HUES64 (cell line): ENCODE data around the gene ST6GALNAC6.

ENCODE experiments used
- H3K27ac ChIP-seq: 2 replicates; pipeline ENCODE4 v1.7.0; 2013; ENCODE audit warnings: low read depth, low read length, inconsistent platforms
- H3K27me3 ChIP-seq: 2 replicates; pipeline ENCODE4 v1.6.1; 2013; ENCODE audit warnings: mild to moderate bottlenecking, low read length; ENCODE audit not compliant: insufficient read depth
- H3K36me3 ChIP-seq: 2 replicates; pipeline ENCODE4 v1.6.1; 2013; ENCODE audit warnings: mild to moderate bottlenecking, low read length; ENCODE audit not compliant: insufficient read depth
- H3K4me1 ChIP-seq: 2 replicates; pipeline ENCODE4 v1.6.1; 2013; ENCODE audit warnings: mild to moderate bottlenecking, low read length, moderate library complexity; ENCODE audit not compliant: insufficient read depth
- H3K4me3 ChIP-seq: 2 replicates; pipeline ENCODE4 v1.5.1; 2013; ENCODE audit warnings: mild to moderate bottlenecking, low read length, moderate library complexity
- H3K9ac ChIP-seq: 2 replicates; pipeline ENCODE4 v1.6.1; 2013; ENCODE audit warnings: mild to moderate bottlenecking, low read depth, low read length
- H3K9me3 ChIP-seq: 2 replicates; pipeline ENCODE4 v1.6.1; 2013; ENCODE audit warnings: low read depth, low read length; ENCODE audit not compliant: insufficient read depth
- WGBS: fragments of 150-250, 120-280 bp; methylation state at CpG from one replicate; pipeline ENCODE4 v1.1.7; 2013; ENCODE audit warnings: missing lambda C conversion rate; 5-methylcytosine and 5-hydroxymethylcytosine counted together

ST6GALNAC6 gene

DNA sequence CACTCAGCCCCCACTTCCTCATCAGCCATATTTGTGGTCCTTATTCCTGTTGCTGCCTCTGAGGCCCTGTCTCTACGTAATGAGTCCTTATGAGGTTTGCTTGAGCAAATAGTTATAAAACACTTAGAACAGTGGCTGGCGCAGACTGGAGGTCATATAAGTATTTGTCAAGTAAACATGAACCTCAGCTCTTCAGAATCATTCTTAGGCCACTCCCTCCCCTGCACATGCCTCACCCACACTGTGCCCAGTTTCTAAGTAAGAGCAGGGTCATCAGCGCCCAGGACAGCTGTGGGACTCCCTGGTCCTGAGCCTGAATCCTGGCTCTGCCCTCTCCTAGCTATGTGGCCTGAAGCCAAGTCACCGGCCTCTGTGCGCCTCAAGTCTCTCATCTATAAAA, 13.5 kb upstream of the ST6GALNAC6 start:
- no peak overlapping the region for H3K9ac ChIP-seq
- WGBS, result 93% methylated on average over 5 of the region's 5 CpGs
- H3K27ac ChIP-seq, result no peak overlapping the region
- peaks cover 12% of the 10 kb centered on the region for H3K27me3 ChIP-seq
- H3K9me3 ChIP-seq, result no peaks in the 10 kb centered on the region
- H3K4me1 ChIP-seq, result peaks cover 7% of the 10 kb centered on the region; the same call in 1 of the 2 replicates
- no peak overlapping the region for H3K4me3 ChIP-seq
- H3K36me3 ChIP-seq, result no peaks in the 10 kb centered on the region

DNA sequence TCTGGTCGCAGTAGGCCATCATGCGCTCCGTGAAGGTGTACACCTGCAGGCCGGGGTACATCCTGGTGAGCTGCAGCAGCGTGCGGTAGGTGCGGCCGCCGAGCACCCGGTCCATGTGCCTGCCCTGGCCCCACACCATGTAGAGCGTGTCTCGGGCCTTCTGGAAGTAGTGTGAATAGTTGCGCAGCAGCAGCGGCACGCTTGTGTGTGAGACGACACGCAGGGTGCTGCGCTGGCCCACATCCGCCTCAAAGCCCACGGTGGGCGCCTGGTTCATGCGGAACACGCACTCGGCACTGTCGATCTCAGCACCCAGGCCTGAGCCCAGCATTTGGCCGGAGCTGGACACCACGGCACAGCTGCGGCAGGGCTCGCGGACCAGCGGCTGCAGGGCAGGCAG, 12.9 kb upstream of the ST6GALNAC6 start:
- H3K27me3 ChIP-seq, result peaks cover 12% of the 10 kb centered on the region
- no peak overlapping the region for H3K4me3 ChIP-seq
- H3K9me3 ChIP-seq, result no peaks in the 10 kb centered on the region
- H3K9ac ChIP-seq, result no peak overlapping the region
- WGBS, result 96% methylated on average over 31 of the region's 31 CpGs
- H3K36me3 ChIP-seq, result no peaks in the 10 kb centered on the region
- peaks cover 6% of the 10 kb centered on the region; the same call in 1 of the 2 replicates for H3K4me1 ChIP-seq
- H3K27ac ChIP-seq, result no peak overlapping the region

DNA sequence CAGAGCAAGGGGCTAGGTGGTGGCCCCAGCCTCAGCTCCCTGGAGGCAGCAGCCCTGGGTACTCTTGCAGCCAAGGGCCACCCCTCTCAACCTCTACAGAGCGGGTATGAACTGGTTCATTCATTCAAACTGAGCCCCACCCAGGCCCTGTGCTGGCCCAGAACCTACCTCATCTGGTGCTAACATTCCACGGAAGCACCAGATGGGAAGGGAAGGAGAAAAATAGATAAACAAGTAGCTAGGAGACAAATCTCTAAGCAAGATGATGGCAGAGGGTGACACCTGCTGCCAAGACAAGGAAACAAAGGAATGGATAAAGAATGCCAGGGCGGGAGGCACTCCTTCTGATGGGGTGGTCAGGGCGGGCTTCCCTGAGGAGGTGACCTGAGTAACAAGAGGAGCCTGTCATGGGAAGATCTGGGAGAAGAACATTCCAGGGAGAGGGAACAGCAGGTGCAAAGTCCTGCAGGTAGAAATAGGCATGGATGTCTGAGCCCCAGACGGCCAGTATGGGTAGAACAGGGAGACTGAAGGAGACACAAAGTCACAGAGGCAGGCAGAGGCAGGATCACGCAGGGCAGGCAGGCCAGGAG, 11.3 kb upstream of the ST6GALNAC6 start:
- H3K4me3 ChIP-seq, result no peak overlapping the region

DNA sequence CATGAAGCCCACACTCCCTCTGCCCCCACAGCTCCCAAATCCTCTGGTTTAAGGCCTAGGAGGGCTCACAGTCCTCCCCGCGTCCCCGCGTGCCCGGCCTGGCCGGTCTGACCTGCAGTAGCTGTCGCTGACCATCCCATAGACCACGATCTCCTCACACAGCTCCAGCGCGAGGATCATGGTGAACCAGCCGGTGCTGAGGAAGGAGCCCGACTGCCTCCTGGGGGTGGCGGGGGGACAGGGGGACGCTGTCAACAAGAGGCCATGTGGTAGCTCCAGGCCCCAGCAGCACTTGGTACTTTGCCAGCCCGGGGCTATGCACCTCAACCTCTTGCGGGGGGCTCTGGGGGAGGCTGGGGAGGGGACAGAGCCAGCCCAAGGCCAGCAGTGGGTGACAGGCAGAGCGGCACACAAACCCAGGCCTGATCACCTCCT, 10.5 kb upstream of the ST6GALNAC6 start:
- H3K9me3 ChIP-seq, result no peaks in the 10 kb centered on the region
- H3K27ac ChIP-seq, result no peak overlapping the region
- 92% methylated on average over 17 of the region's 17 CpGs for WGBS

More for the DNA sequence above, 11.3 kb upstream of the ST6GALNAC6 start:
- Histone ChIP-seq H3K36me3 (no peaks in the 10 kb centered on the region), H3K9me3 (no peaks in the 10 kb centered on the region), H3K27me3 (peaks cover 2% of the 10 kb centered on the region; the same call in 1 of the 2 replicates), H3K9ac (no peak overlapping the region), H3K4me1 (no peaks in the 10 kb centered on the region), H3K27ac (no peak overlapping the region)
- 78% methylated on average over 6 of the region's 6 CpGs for whole genome bisulfite sequencing

GRCh38 chr9:127908660-127908926, 9.2 kb upstream of the ST6GALNAC6 start:
- 95% methylated on average over 10 of the region's 10 CpGs for WGBS
- Histone ChIP-seq H3K27ac (no peak overlapping the region), H3K9me3 (no peaks in the 10 kb centered on the region), H3K9ac (no peak overlapping the region), H3K4me1 (peaks cover 13% of the 10 kb centered on the region), H3K27me3 (no peaks in the 10 kb centered on the region), H3K4me3 (no peak overlapping the region), H3K36me3 (no peaks in the 10 kb centered on the region)

More for the DNA sequence above, 10.5 kb upstream of the ST6GALNAC6 start:
- Histone ChIP-seq H3K36me3 (no peaks in the 10 kb centered on the region), H3K4me1 (0 out of 2 replicates have a peak, but pooled peaks cover 1% of the 10 kb centered on the region), H3K4me3 (no peak overlapping the region), H3K27me3 (no peaks in the 10 kb centered on the region), H3K9ac (no peak overlapping the region)

DNA sequence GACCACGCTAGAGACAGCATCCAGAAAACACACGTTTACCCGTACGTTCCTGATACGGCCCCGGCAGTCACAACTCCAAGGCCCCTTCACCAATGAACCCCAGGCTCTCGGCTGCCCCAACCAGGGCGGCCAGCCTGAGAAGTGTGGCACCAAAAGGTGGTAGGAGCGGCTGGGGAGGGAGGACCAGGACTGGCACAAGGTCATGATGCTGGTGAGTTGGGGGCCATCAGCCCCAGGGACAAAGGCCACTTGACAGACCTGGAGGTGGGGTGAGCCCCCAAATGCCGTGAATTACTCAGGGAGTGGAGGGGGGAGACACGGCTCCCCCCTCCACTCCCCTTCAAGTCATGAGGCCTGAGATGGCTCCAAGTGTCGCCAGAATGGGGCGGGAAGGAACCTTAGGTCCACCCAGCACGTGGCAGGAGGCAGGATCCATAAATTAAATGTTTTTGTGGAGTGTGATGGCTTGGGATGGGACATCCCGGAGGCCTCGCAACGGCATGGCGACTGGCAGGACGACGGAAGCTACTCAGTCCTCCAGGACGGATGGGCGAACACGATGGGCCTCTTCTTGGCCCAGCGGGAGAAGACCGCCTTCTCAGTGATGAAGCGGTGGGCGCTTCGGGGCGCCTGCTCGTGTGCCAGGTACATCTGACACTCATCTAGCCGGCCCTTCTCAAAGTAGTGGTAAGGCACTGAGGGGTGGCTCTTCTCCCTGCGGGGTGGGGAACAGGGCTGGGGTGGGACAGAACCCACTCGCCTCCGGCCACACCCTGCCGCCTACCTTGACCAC, 8.7 kb upstream of the ST6GALNAC6 start:
- Histone ChIP-seq H3K27me3 (no peaks in the 10 kb centered on the region), H3K27ac (no peak overlapping the region), H3K9ac (no peak overlapping the region), H3K9me3 (no peaks in the 10 kb centered on the region), H3K4me3 (no peak overlapping the region), H3K4me1 (peaks cover 17% of the 10 kb centered on the region), H3K36me3 (no peaks in the 10 kb centered on the region)
- WGBS, result 90% methylated on average over 33 of the region's 35 CpGs

DNA sequence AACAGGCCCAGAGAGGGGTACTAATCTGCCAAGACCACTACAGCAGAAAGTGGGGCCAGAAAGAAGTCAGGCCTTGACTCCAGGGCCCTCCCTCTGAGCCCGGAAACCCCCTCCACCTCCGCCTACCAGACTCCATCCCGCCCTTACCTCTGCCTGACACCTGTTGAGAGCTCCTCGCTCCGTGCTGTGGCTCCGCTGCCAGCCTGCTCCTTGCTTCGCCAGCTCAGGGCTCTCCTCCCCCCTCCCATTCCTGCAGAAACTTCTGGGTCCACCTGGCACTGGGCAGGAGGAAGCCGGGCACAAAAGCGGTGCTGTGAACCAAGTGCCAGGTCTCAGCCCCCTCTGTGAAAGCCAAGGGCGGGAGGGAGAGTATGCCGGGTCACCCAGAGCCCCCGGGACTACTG, 6.4 kb upstream of the ST6GALNAC6 start:
- Histone ChIP-seq H3K9me3 (no peaks in the 10 kb centered on the region), H3K4me1 (peaks cover 17% of the 10 kb centered on the region), H3K27me3 (no peaks in the 10 kb centered on the region), H3K4me3 (no peak overlapping the region), H3K27ac (no peak overlapping the region), H3K36me3 (no peaks in the 10 kb centered on the region), H3K9ac (no peak overlapping the region)
- WGBS, result 89% methylated on average over 12 of the region's 12 CpGs

DNA sequence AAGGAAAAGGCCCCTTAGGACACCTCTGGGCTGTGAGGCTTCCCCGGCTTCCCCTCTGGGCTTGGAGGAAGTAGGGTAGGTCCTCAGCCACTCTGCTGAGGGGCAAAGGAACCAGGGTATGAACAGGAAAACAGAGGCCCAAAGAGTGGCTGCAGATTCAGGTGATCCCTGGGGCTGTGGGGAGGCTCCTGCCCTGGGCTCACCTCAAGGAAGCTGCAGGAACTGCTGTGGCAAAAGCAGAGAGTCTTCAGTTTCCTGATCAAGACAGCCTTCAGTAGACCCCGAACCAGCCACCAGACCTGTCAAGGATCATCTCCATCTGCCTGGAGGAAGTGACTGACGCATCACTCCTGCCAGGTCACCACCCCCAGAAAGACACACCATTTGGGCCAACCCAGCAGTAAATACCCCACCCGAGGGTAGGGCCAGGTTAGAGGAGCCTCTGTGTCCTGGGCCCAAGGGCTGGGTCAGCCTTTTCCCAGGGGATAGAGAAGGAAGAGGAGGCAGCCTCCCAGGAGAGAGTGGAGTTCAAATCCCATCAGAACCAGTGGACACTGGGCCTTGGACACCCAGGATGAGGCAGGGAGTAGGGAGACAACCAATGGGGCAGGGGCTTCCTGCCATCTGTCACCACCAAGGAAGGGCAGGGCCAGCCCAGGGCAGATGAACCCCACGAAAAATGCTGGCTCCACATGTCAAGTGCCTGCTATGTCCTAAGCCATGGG, 5.8 kb upstream of the ST6GALNAC6 start:
- no peaks in the 10 kb centered on the region for H3K9me3 ChIP-seq
- H3K4me3 ChIP-seq, result no peak overlapping the region
- no peaks in the 10 kb centered on the region for H3K36me3 ChIP-seq
- WGBS, result 89% methylated on average over 5 of the region's 5 CpGs
- no peaks in the 10 kb centered on the region for H3K27me3 ChIP-seq
- no peak overlapping the region; the same call in 1 of the 2 replicates for H3K27ac ChIP-seq
- peaks cover 17% of the 10 kb centered on the region for H3K4me1 ChIP-seq
- H3K9ac ChIP-seq, result no peak overlapping the region

DNA sequence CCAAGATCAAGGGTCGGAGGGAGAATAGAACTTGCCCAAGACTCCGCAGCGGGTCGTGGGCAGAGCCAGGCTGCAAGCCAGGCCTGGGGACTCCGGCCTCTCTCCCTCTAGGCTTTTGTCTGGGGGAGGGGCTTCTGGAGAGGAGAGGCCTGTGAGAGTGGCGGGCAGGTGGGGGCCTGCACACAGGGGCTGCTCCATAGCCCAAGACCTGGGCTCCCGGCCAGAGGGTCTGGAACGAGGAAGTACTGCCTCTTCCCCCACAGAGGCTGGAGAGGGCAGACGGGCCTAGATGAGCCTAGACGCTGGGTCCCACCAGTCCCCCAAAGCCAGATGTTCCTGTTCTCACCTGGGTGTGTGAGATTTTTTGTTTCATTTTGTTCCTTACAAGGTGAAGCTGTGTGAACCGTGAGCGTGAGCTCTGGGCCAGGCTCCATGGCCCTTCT, 5.2 kb upstream of the ST6GALNAC6 start:
- Histone ChIP-seq H3K9ac (no peak overlapping the region), H3K9me3 (no peaks in the 10 kb centered on the region), H3K4me3 (no peak overlapping the region), H3K27ac (peak overlapping the region; percentile 18; the same call in 1 of the 2 replicates), H3K36me3 (no peaks in the 10 kb centered on the region), H3K27me3 (peaks cover 4% of the 10 kb centered on the region), H3K4me1 (peaks cover 17% of the 10 kb centered on the region)
- WGBS, result 65% methylated on average over 12 of the region's 12 CpGs

DNA sequence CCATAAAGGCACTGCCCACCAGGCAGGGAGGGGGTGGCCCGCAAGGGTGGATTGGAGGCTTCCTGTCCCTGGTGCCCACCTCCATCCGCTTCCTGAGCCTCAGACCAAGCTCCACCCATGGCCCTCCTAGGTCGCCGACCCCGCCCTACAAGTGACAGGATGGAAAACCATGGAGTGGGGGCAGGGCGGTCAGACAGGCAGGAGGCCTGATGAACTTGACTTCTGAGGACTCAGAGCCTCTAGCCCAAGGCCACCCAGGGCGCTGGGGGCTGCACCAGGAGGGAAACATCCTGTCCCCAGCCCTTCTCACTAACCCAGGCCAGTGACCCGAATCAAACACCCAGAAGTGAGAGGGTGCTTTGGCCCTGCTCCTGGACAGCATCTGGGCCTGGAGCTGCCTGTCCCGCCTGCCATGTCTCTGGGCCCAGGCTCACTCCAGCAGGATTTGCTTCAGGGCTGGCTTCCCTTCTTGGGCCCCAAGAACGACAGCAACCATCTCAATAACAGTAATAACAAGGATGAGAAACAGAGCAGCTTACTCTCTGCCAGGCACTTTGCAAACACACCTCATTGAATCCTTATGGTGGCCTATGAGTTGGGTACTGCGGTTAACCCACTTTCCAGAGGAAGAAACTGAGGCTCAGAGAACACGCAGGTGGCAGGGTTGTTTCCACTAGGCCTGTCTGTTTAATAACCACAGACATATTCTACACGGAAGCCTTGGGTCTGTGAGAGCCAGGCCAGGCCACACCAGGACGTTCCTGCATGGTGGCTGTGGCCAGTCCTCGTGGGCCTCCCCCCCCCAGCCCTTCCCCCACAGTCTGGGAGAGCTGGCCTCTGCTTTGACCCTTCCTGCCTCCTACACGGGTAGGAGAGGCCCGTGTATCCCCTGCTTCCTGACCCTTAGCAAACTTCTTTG, 4.4 kb upstream of the ST6GALNAC6 start:
- peak overlapping the region; percentile 35; the same call in 1 of the 2 replicates for H3K27ac ChIP-seq
- H3K4me1 ChIP-seq, result peaks cover 17% of the 10 kb centered on the region
- H3K9me3 ChIP-seq, result no peaks in the 10 kb centered on the region
- 38% methylated on average over 17 of the region's 17 CpGs for WGBS
- H3K4me3 ChIP-seq, result no peak overlapping the region
- no peaks in the 10 kb centered on the region for H3K36me3 ChIP-seq
- H3K27me3 ChIP-seq, result peaks cover 4% of the 10 kb centered on the region
- H3K9ac ChIP-seq, result no peak overlapping the region
